Measurements from ENCODE around the gene PDE7B.

The PDE7B gene

GRCh38 chr6:135937106-135937505 lies 85.6 kb downstream of the PDE7B start:
- no peak for DNase-seq

DNA sequence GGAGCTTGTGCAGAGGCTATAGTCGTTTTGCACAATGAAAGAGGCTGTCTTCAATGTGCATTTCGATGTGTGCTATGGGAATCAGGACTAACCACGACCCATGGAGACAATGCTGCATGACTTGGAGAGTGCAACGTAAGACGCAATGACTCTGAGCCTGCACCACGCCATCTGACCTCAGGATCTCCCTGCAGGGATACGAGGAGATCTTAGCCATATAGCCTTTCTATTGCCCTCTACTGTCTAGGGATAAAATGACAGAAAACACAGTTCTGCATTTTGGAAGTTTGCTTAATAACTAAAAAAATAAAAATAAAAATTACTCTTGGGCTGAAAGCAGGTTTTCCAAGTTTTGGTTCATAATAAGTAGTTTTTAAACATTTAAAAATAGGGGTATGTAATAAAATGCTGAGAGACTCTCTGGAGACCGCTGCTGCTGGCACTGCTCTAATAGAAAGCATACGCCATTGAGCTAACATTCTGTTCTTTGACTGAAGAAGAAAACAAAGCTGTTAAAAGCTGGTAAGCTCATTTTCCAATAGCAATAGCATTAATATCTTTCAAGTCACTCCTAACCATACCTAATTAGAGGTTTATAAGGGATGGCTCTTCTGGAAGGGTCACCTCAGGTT lies 87.2 kb downstream of the PDE7B start:
- no peak for DNase-seq

- no peak for DNase-seq
Measured at GRCh38 chr6:135939208-135939591, 87.7 kb downstream of the PDE7B start.

DNA sequence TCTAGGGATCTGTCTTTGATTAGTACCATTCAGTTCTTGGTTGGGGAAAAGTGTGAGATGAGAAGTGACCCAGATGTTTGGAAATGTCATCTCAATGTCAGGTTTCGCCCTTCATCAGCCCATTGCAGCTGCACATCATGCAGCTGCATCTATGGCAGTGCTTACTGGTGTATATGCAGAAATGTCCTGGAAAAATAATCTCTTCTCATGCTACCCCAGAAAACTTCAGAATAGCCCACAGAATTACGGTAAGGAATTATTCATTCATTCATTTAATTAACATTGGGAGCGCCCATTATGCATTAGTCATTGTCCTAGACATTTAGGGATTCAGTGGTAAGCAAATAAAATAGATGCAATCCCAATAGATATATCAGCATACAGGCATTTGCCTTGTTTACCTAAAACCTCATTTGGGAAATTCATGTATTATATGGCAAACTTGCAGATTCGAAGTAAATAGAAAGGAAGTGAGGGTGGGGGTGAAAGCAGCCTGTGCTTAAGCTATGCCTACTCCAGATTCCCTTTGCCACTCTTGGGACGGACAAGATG lies 89.2 kb downstream of the PDE7B start:
- DNase-seq = no peak

GRCh38 chr6:135941275-135942025 lies 89.9 kb downstream of the PDE7B start:
- DNase-seq = no peak

DNA sequence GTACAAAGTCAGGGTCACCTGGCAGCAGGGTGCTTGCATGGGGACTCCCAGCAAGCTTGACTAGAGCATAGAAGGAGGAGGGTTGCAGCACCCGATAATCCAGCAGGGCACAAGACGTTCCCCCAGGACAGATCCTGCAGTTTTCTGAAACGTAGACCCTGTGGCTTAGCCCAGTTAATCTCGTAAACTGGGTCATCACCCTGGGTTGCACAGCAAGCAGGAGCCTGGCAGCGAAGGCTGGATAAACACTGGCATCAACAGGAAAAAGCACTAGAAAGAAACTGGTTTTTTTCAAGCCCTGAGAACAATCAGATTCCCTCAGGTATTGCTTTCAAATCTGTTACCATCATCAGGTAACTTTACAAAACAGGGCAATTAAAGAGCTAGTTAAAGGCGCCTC lies 92.6 kb downstream of the PDE7B start:
- DNase-seq = no peak

DNA sequence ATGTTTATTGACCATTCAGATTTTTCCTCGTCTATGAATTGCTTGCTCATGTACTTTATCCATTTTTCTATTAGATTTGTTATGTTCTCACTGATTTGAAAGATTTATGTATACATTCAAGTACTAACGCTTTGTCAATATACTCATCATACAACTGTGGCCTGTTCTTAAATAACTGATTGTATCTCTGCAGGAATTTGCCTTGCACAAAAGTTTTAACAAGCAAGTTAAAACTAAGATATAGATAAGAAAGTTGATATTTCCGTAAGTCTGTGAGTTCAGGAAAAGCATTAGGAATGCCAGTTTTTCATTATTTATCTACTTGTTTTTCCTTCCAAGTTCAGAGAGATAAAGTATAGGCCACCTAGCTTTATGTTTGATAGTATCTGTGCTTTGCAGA lies 95.2 kb downstream of the PDE7B start:
- DNase-seq = no peak

- no peak for DNase-seq
Measured at GRCh38 chr6:135950669-135951068, 99.2 kb downstream of the PDE7B start.

DNA sequence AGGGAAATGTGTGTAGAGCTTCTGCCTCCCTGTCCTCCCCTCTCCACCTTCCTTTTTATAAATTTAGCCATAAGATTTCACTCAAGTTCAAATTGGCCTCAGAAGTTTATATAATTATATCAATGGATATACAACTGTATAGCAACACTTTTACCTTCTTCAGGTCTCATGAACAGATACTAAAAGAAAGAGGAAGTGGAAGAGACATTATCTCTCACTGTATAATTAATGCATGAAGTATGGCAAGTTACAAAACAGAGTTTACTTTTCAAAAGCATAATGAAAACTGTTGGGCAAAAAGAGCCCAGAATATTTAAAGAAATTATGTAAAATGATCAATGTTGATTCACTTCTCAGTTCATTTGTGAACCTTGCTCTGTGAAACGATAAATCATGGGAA lies 99.7 kb downstream of the PDE7B start:
- DNase-seq = no peak

DNA sequence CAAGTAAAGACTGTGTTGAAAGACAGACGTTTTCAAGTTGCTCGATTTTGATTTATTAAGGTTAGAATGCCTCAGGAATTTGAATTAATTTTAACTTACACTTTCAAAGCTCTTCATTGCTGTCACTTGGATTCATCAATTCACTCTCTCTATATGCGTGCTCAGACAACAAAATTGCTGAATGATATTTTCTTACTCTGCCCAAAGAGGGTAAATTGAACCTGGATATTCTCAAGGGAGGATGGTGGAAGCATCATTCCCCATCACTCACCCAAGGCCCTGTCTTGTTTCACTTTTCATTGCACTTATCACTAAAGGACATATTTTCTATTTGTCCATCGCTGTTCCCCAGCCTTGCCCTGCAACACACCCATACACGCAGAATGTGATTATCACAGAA lies 102.3 kb downstream of the PDE7B start:
- no peak for DNase-seq

DNA sequence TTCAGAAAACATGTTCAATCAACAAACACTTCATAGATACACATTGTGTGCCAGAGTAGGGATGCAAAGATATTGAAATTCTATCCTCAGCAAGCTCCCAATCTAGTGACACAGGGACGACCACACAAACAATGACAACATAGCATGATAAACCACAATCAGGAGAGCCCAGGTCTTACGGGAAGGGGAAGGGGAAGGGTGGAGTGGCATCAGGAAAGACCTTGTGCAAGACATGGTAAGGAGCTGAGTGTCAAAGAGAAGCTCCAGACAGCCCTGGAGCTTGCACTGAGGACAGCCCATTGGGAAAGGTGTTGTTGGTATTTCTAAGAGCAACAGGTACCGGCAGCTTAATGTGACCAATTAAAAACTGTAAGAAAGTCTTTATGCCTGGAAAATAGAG lies 103.6 kb downstream of the PDE7B start:
- DNase-seq = no peak

DNA sequence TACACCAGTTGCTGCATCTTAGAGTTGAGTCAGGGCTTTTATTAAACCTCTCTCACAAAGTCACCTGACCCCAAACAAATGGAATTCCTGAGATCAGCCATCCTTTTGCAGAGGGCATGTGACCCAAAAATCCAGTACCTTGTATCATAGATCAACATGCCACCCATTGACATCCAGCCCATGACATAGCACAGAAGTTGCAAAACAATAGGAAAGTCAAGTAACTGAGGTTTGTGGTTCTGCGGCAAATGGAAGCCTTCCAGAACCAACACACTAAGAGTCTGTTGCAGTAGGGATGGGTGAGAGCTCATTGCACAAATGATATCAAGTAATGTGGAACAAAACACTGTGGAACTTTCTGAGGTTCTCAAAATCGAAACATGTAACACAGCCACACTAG lies 111.2 kb downstream of the PDE7B start:
- DNase-seq = no peak

DNA sequence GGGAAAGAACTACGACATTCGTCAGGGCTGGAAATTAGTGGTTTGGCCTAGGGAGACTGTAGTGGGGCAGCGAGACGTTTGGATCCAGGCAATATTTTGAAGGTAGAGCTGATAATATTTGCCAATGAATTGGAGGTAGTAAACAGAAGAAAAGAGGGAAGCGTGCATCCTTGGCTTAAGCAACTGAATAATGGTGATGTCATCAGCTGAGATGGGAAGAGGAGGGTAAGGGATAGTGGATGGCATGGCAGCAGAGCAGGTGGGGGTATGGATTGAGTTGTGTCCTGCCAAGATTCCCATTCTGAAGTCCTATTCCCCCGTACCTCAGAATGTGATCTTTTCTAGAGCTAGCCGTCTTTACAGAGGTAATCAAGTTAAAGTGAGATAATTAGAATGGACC lies 119.2 kb downstream of the PDE7B start:
- no peak for DNase-seq

DNA sequence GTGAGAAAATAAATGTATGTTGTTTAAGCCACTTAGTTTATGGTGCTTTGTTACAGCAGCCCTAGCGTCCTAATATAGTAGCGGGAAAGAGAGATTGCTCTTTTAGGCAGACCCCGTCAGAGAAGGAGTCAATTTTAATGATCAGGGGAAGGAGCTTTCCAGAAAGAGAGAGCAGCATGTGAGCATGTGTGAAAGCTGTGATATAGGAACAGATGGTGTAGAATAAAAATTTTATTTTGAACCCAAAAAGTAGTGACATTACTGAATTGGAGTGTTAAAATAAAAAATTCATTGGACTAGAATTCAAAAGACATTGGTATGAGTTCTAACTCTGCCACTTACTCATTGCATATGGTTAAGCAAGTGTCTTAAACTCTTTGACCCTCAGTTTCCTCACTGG lies 119.8 kb downstream of the PDE7B start:
- DNase-seq = no peak

DNA sequence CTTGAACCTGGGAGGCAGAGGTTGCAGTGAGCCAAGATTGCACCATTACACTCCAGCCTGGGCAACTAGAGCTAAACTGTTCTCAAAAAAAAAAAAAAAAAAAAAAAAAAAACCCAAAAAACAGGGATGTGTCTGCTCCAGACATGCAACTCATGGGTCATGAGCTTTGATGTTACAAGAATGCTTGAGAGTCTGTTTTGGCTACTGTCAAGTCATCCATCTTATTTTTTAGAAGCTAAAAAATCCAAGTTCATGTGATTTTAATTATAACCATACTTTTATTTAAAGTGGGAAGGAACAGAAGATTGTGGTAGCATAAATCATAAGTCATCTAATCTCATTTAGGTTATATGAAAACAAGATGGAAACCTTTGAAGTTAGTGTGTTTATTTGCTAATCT lies 120.6 kb downstream of the PDE7B start:
- no peak for DNase-seq

- DNase-seq = no peak
Measured at GRCh38 chr6:135972586-135972985, 121.1 kb downstream of the PDE7B start.

GRCh38 chr6:135974426-135974825 lies 122.9 kb downstream of the PDE7B start:
- no peak for DNase-seq

DNA sequence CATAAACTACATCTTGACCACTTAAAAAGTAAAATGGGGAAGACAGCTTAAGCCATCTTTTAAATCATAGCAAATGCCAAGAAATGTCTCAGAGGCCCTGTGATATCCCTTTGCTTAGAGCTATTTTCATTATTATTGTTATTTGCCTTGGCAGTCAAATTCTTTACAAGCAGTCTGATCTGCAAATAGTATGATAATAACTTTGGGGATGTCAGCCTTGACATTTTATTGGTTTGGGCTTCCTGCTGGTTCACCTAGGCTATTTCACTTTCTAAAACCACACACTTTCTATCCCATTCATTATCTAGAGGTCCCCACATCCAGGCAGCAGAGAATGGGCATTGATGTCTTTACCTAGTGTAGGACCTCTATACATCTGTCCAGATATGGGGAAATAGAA lies 125.1 kb downstream of the PDE7B start:
- DNase-seq = no peak

GRCh38 chr6:135983093-135983492 lies 131.6 kb downstream of the PDE7B start:
- no peak for DNase-seq

DNA sequence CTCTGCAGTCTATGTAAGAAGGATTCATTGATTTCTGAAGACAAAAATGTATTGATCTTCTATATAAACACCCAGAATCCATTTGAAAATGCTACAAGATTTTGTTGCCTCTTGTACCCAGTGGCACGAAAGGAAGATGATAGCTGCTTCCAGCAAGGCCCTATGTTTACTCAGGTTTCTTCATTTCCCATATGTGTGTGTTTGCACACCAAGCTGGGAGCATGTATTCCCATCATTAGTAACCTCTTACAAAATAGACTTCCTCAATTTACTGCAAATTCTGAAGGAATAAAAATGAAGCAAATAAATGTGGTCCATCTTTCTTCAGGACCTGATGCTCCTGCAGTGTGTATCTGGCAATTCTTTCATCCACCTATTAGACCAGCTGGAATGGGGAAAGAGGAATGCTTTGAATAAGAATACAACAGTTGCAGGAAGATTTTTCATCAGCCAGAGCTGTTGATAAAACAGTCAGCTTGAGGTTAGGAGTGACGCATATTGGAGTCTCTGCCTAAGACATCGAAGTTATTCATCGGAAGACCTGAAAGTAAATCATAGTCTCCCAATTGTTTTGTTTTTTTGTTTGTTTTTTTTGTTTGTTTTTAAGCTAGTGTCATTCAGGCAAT lies 132.3 kb downstream of the PDE7B start:
- no peak for DNase-seq

GRCh38 chr6:135985471-135985870 lies 134.0 kb downstream of the PDE7B start:
- DNase-seq = no peak

- no peak for DNase-seq
Measured at GRCh38 chr6:135987226-135987625, 135.7 kb downstream of the PDE7B start.

GRCh38 chr6:135990439-135990838 lies 138.9 kb downstream of the PDE7B start:
- no peak for DNase-seq

DNA sequence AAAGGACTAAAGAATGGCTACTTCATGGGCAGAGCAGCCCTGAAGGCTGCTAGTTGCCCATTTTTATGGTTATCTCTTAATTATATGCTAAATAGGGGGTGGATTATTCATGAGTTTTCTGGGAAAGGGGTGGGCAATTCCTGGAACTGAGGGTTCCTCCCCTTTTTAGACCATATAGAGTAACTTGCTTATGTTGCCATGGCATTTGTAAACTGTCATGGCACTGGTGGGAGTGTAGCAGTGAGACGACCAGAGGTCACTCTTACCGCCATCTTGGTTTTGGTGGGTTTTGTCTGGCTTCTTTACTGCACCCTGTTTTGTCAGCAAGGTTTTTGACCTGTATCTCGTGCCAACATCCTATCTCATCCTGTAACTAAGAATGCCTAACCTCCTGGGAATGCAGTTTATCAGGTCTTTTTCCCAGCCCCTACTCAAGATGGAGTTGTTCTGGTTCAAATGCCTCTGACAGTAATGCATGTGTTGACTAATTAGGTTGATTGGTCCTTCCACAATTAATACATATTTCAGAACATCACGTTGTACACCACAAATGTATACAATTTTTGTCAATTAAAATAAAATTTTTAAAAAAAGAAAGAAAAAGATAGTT lies 139.5 kb downstream of the PDE7B start:
- no peak for DNase-seq
